Measurements from ENCODE around the gene KRTAP10-2.

DNA sequence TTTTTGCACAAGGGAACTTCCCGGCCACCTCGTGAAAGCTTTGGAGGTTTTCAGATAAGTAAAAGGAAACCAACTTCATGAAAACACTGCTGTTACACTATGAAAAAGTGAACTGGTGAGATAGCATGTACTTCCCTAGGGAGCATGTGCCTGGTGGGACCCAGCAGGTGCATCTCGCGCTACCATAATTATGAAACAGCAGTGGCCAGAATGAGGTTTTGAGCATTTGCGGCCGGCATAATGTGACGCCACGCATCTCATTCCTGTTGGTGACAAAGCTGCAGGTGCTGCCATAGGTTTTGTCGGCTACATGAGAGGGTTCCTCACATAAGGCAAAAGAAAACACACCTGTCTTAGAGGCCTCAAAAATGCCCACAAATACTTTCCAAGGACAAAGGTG lies 5.6 kb upstream of the KRTAP10-2 start:
- TF ChIP-seq, protein P1, sequence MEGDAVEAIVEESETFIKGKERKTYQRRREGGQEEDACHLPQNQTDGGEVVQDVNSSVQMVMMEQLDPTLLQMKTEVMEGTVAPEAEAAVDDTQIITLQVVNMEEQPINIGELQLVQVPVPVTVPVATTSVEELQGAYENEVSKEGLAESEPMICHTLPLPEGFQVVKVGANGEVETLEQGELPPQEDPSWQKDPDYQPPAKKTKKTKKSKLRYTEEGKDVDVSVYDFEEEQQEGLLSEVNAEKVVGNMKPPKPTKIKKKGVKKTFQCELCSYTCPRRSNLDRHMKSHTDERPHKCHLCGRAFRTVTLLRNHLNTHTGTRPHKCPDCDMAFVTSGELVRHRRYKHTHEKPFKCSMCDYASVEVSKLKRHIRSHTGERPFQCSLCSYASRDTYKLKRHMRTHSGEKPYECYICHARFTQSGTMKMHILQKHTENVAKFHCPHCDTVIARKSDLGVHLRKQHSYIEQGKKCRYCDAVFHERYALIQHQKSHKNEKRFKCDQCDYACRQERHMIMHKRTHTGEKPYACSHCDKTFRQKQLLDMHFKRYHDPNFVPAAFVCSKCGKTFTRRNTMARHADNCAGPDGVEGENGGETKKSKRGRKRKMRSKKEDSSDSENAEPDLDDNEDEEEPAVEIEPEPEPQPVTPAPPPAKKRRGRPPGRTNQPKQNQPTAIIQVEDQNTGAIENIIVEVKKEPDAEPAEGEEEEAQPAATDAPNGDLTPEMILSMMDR (IDR thresholded peaks at IDR 0.05; ENCODE audit: borderline replicate concordance, extremely low read depth, low read length, poor library complexity, severe bottlenecking): no peak
- TF ChIP-seq EZH2 (IDR thresholded peaks at IDR 0.05; ENCODE audit: borderline replicate concordance, low read depth, low read length, severe bottlenecking): no peak
